NCI-H524 (cell line): ENCODE measurements around the gene ITPA.

Experiments
- DNase-seq, 2 experiments: peaks; one replicate each; lab custom pipeline; 2025; lab: John Stamatoyannopoulos, UW

ITPA gene

DNA sequence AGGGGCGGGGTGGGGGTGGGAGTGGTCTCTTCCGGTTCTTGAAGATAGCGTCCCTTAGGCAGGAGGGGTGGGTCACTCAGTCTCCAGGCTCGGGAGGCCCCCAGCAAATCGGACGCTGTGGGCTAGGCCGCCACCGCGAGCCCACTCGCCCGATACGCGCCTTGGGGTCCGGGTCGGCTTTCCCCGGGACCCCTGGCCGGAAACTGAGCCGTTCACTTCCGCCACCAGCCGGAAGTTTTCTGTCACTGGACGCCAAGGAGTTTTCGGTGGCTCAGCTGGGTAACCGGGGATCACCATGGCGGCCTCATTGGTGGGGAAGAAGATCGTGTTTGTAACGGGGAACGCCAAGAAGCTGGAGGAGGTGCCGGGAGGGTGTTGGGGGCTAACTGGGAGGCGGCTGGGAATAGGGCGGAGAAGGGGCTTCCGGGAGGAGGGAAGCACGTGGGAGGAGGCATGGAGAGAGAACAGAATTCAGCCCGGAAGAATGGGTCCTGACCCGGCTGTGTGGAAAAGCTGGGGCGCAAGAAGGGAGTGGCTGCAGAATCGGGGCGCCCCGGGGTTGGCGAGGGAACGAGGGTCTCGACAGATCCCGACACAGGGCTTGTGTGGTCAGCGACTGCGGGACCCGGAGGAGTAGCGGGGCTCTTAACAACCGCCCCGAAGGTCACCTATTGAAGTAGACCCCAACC is at the start of gene ITPA:
ITPA (plus strand) TSS at position 242 of the 689 bp plus-strand sequence; CDS start at position 296, 54 bp downstream.
- peak in 1 of 2 experiments; percentile 60 for DNase-seq

DNA sequence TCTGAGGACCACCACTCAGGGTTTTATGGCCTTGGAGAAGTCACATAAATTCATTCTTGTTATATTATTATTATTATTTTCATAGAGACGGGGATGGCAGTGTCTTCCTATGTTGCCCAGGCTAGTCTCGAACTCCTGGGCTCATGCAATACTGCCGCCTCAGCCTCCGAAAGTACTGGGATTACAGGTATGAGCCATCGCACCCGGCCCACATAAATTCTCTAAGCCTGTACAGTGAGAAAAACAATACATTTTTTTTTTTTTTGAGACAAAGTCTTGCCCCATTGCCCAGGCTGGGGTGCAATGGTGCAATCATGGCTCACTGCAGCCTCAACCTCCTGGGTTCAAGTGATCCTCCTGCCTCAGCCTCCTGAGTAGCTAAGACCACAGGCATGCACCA is 48.9 kb upstream of the ITPA start:
- DNase-seq: no peak

DNA sequence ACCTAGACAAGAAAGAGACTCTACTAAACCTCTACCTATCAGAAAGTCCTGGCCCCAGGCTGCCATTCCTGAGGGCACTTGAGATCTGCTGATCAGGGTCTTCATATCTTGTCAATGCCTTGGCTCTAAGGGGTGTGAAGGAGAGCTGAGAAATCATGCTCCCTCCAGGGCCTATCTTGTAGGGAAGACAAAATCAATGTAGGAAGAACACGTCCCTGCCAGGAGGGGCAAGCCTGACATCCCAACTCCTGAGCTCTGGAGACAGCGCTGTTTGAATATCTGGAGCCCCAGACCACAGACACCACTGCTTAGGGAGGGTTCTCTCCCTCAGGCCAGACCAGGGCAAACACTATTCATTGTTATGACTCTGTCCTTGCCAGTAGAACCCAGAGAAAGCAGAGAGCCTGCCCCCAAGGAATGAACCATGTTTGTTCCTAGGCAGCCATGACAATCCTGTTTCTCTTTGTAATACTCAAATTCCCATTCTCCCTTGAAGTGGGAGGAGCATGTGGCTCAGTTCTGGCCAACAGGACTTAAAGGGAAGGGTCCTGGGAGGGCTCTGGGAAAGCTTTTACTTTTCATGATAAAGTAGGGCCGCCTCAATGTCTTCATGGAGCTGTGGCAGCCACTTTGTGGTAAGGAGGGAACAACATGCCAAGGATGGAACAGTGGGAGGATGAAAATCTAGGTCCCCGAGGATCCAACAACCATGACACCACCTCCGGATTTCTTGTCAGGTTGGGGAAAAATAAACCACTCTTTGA is 47.8 kb upstream of the ITPA start:
- DNase-seq: no peak

DNA sequence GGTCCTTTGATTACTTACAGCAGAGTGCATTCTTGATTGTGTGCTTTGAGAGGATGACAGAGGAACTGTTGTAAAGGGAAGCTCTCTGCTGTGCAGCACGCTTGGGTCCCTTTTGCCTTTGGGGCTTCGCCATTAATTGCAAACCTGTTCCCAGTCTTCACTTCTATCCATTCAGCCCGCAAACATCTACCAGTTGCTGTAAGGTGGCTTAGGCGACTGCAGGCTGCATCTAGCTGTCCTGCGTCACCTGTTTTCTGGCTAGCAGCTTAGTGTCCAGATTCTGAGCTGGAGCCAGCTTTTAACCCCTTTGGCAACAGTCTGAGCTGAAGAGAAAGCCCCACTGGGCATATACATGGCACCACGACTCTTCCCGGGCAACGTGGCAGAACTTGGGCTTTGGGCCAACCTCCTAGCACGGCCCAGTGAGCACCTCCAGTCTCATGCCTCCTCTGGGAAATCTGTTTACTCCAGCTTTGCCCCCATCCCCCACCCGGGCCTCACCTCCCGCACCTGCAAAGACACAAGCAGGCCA is 47.2 kb upstream of the ITPA start:
- DNase-seq: peak in 1 of 2 experiments; percentile 44

DNA sequence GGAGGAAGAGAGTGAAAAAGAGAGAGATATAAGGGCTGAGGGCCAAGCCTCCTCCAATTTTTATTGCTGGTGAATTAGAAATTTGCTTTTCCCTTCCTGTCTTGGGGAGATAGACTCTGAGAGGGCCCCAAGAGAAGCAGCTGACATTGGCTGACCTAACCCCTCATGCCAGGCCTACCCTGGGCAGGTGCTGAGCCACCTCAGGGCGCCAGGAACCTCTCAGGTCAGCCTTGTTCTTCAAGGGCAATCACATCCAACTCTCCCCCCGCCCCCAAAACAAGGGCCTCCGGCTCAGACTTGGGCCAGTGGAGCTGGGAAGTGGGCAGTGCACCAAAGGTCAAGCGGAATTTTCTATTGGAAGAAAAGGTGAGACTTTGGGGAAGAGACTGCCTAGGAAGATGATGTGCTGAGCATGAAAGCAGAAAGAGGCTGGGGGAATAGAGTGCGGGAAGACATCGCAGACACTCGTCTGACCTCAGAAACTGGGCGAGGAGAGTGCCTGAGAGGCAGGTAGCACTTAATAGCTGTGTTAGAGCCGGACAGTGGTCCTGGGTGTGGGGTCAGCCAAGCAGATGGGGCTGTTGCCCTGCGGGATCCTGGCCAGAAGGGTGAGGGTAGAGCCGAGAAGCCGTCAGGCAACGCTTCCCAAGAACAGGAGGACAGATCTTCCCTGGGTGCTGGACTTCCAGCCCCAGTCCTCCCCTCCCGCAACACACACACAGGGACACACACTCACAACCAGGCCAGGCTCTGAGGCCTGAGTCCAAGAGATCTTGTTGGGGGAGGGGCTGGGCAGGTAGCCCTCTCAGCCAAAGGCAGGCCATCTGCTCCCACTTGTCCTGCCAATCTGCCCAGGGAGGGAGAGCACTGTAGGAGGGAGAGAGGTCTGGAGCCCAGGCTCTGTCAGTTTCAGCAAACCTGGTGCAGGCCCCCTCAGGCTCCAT is 45.9 kb upstream of the ITPA start:
- DNase-seq: peak; percentile 96 to 98

DNA sequence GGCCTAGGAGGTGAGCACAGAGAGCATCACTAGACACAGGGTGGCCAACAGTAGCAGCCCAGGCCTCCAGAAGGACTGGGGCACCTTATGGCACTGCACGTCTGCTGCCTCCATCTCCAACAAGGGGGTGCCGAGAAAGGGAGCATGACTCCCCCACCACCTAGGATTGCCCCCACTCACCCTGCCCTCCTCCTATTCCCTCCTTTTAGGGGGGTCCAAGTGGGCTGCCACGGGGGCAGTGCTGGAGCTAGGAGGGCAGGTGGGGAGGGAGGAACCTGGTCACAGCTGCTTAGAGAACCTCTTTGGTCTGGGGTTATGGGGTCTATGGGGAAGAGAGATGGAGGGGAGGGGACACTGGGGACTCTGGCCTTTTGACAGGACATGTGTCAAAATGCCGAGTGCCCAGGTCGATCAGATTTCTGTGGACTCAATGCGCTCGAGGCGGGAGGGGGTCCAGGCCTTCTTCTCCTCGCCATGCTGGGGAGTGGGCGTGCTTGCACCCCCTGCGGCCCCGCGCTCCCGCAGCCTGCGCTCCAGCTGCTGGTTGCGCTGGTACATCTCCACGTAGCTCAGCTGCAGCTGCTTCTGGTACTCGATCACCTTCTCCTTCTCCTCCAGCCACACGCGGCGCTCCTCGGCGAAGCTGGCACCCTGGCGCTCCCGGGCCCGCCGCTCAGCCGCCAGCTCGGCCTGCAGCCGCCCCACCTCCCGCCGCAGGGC is 45.1 kb upstream of the ITPA start:
- DNase-seq: peak; percentile 11 to 40

DNA sequence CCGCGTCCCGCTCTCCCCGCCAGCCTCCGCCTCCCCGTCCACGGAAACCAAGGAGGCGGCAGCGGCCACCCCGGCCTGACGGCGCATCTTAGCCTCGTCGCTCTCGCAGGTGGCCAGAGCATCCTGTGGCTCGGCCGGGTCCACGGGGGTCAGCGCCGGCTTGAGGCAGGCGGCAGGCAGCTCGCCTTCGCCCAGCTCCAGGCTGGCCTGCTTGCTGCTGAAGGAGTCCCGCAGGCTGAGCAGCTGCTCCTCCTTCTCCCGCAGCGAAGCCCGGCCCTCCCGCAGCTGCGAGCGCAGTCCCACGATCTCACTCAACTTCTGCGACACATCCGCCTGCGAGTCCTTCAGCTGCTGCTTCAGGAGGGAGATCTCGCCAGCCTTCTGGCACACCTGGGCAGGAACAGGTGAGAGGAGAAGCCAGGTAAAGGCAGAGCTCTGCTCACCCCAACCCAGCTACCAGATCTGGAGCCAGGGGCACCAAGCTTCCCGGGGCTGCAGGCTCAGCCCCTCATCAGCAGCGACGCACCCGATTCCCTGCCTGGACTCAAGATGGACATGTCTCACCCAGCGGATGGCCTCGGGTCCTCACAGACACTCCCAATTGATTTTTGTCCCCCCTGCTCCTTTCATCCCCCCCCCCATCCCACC is 44.4 kb upstream of the ITPA start:
- DNase-seq: no peak

DNA sequence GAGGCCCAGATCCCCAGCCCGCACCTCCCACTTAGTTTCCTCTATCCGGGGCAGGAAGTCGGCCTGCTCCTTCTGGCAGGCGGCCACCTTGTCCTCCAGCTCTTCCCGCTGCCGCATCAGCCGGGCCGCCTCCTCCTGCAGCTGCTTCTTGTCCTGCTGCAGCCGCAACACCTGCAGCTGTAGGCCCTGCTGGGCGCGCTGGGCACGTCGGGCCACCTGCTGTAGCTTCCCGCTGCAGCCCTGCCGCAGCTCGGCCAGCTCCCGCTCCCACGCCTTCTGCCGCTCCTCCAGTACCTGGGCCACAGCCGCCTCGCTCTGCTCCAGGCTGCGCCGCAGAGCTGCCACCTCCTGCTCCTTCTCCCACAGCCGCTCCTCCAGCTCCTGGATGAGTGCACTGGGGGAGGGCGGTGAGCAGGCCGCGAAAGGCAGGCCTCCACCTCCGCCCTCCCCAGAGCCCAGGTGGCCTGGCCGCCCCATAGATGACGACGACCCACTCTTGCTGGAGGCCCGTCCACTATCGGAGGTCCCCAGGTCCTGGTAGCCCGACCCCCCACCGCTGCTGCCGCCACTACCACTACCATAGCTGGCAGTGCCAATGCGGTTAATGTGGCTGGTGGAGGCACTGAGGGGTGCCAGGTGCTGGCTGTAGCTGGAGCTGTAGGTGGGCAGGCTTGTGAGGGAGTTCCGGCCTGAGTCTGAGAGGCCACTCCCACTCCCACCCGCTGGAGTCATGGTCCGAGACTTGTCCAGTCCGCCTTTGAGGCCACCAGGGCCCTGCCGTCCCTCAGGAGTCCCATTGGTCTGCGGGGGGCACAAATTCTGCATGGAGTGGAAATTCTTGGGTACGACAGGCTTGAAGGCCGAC is 43.6 kb upstream of the ITPA start:
- DNase-seq: peak; percentile 30 to 81

DNA sequence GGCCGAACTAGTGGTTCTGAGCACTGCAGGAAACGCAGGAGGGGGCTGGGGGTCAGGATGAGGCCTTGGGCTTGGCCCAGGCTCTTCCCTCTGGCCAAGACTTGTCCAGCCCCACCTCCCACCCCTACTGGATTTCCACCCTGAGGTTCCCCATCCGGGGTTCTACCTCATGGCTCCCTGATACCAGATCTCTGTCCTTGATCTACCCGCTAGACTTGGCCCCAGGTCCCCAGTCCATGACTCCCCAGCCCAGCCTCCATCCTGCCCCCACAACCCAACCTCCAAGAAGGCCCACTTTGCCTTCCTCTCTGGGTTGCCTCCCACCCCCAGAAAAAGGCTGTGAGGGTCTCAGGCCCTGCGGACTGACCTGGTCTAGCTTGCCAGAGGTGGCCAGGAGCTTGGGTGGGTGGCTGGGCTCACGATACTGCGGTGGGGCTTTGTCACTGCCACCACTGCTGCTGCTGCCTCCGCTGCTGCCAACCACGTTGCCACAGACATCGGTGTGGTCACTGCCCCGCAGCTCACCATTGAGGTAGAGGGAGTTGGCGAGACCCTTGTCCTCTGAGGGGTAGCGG is 42.9 kb upstream of the ITPA start:
- DNase-seq: no peak

DNA sequence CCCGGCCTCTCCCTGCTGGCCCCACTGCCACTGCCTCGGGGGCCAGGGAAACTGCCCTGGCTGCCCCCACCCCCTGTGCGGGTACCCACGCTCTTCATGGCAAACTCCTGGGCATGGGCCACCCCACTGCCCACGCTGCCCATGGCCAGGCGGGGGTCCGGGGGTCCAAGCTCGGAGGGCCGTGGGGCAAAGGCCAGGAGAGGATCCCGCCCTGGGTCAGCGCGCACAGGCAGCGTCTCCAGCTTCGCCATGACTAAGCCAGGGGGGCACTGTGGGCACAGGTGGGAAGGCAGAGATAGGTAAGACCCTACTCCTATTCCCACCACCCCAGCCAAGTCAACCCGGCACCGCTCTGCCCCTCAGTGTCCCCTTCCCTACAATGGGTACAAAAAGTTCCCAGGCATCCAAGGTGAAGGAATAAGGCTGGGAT is 42.4 kb upstream of the ITPA start:
- no peak for DNase-seq

DNA sequence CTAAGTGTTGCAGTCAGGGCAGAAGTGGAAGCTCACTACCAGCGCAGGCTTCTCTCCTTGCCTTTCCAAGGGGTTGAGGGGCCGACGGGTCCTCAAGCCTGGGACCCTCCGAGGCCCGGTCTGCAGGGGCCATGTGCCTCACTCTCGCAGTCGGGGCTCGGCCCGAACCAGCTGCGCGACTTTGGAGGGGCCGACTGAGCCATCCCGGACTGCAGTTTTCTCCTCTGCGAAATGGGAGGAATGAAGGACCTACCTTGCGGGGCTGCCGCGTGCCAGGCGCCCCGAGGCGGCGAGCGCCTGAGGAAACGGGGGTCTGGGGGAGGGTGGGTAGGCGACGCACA is 41.6 kb upstream of the ITPA start:
- no peak for DNase-seq

DNA sequence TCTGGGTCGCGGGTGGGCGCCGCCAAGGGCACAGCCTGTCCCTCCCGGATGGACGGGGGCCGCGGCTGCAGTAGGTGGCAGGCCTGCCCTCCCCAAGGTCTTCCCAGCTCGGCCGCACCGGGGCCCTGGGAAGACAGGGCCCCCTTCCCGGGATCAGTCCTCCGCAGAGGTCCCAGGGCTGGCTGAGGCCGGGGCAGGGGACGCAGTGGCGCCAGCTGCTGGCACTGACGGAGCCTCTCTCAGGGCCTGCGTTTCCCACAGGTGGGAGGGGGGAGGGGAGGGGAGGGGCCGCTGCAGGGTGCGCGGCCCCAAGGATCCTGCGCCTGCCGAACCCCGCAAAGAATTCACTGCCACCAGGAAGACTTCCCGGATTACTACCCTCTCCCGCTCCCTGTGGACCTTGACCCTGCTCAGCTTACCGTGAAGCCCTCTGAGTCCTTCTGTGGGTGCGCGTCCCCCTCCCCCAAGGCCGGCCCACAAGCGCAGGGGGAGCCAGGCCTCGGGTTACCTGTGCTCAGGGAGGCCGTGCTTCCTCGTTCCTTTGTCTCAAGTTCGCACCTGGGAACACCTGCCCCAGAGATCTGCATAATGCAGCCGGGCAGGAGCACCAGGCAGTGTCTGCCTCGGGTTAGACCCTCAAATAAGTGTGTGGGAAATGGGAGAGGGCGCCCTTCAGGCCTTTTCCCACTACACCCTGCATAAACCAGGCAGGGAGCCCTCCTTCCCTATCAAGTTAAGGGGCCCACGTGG is 41.0 kb upstream of the ITPA start:
- no peak for DNase-seq

DNA sequence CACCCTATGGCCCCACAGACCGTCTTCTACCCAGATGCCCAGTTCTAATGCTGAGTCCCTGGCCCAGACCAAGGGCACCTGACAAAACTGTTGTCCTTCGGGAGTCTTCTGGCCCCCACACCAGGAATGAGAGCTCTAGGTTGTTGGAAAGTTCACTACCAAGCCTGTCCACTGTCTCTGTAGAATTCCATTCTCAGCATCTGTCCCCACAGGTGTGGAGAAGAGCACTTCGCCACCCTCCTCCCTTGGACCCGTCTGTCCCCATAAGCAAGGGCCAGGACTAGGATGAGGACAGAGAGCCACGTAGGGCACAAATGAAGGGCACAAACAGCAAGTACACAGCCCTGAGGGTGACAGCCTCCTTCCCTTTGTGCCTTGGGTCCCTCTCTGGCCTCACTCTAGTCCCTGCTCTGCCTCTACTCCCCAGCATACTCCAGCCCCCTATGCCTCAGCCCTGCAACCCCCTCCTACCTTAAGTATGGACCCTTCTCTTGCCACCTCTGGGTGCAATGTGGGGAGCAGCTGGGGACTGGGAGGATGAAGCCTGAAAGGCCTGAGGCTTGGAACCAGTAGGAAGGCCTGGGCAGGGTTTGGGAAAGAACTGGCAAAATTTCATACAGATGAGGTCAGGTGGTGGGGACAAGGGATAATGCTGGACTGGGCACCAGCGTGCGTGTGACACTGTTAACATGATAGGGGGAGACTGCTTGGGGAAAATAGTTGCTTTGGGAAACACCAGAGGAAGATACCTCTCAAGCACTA is 40.3 kb upstream of the ITPA start:
- no peak for DNase-seq

DNA sequence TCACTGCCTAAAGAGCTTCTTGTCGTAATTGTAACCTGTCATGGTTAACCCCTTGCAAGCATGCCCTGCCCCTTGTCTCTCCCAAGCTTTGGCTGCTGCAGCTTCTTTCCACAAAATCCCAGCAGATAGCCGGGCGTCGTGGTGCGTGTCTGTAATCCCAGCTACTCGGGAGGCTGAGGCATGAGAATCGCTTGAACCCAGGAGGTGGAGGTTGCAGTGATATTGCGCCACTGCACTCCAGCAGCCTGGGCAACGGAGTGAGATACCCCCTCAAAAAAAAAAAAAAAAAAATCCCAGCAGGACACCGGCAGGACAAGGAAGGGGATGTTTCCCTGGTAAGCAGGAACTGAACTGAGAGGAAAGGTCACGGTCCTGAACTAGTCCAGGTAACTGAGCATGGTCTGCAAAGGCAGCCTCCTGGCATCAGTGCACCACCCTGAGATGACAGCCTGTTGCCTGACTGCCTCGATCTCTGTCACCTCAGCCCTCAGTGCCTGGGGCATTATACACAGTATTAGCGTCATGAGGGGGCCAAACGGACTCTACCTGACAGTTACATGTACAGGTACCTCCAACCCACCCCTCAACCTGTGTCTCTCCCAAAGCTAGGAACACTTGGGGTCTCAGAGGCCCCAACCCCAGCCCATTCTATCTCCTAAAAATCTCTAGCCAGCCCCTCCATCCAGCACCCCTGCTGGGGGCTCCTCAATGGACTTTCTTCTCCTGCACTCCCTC is 37.7 kb upstream of the ITPA start:
- no peak for DNase-seq

DNA sequence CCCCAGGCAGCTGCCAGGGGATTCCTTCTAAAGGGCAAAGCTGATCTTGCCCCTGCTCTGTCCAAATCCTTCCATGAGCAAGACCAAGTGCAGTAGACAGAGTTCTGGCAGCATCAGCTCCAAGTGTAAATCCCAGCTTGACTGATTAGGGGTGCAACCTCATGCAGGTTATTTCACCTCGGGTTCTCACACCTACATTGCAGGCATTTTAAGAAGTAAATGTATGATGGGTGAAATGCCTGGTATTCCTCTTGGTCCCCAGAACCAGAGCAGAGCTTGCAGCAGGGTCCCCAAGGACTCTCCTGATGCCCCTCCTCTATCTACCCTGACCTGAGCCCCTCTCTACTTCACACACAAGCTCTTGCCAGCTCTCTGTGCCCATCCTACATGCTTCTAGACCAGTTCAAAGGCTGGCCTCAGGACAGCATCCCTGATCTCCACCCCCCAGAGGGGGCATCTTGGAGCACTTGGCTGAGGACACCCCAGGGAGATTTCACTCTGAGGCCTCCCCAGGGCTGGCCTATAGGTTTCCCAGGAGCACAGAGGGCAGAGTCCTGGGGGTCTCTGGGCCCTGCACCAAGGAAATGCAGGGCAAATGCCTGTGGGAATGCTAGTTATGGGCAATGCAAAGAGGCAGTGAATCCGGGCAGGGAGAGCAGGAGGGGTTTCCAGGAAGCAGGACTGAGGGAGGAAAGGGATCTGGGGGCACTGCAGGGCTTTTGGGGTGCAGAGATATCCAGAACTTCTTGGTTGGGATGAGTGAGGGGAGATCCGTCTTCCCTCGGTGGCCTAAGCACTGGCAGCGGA is 37.0 kb upstream of the ITPA start:
- no peak for DNase-seq

DNA sequence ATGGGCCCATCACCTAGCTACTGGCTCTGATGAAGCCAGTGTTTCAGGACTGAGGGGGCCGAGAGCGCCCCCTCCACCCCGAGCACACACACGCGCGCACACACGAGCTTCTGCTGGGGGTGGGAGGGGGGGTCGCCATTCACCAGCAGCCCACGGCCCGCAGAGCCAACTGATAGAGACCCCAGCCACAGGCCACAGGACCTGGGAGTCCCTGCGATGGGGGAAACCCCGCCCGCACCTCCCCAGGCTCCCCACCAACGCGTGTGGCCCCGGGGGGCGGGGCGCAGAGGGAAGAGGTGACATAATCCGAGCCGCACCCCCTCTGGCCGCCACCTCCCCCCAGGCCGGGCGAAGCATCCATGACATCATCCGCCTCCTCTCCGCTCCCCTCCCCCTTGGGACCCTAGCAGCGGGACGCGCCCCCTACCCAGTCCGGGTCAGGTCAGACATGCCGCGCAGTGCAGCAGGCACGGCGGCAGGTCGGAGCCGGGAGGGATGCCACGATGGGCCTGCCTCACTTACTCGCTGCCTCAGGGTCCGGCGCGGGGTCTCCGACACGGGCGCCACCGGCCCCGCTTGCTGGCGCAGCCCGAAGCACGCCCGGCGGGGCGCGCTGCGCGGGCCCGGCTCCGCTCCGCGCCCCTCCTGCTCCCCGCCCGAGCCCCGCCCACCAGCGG is 36.2 kb upstream of the ITPA start, which contains the start of gene LZTS3:
LZTS3 (minus strand) TSS at position 617 of the 677 bp plus-strand sequence. CDS start 6,386 bp downstream, outside the sequence.
- DNase-seq: peak; percentile 69 to 78
